H9 (cell line): ENCODE data around the gene BCL2L1. TPM values are rescaled to one million over a fixed set of nuclear protein-coding genes. Genes with fewer than 3 reads are reported as not detected.

Source experiments
- DNase-seq: peaks from one replicate; pipeline ENCODE4 v3.0.0-alpha.2; 2017
- H2AFZ ChIP-seq: one replicate; pipeline ENCODE4 v1.6.1; 2013; ENCODE audit warnings: mild to moderate bottlenecking, low read length, control low read depth, moderate library complexity
- H2AK5ac ChIP-seq: 2 replicates; pipeline ENCODE4 v1.6.1; 2013; ENCODE audit warnings: low read length, control low read depth, mixed read lengths; ENCODE audit not compliant: insufficient read length
- H2BK120ac ChIP-seq: one replicate; pipeline ENCODE4 v1.6.1; 2013; ENCODE audit warnings: low read depth, mild to moderate bottlenecking, low read length, control low read depth, inconsistent platforms; ENCODE audit not compliant: poor library complexity, severe bottlenecking
- H2BK12ac ChIP-seq: 2 replicates; pipeline ENCODE4 v1.6.1; 2013; ENCODE audit warnings: low read length, control low read depth, mixed read lengths, low read depth; ENCODE audit not compliant: insufficient read length
- H2BK15ac ChIP-seq: 2 replicates; pipeline ENCODE4 v1.6.1; 2013; ENCODE audit warnings: low read depth, low read length, control low read depth
- H2BK20ac ChIP-seq: one replicate; pipeline ENCODE4 v1.6.1; 2013; ENCODE audit warnings: low read depth, mild to moderate bottlenecking, low read length, control low read depth, inconsistent platforms; ENCODE audit not compliant: poor library complexity, severe bottlenecking
- H2BK5ac ChIP-seq: 2 replicates; pipeline ENCODE4 v1.6.1; 2013; ENCODE audit warnings: low read length, control low read depth, mixed read lengths; ENCODE audit not compliant: insufficient read length
- H3K14ac ChIP-seq: 2 replicates; pipeline ENCODE4 v1.6.1; 2013; ENCODE audit warnings: low read length, control low read depth; ENCODE audit not compliant: insufficient read depth
- H3K18ac ChIP-seq: 2 replicates; pipeline ENCODE4 v1.6.1; 2013; ENCODE audit warnings: low read depth, mild to moderate bottlenecking, mixed read lengths, low read length, control low read depth; ENCODE audit not compliant: insufficient read length
- H3K23ac ChIP-seq: 2 replicates; pipeline ENCODE4 v1.6.1; 2013; ENCODE audit warnings: low read length, control low read depth, mixed read lengths, low read depth; ENCODE audit not compliant: insufficient read length
- H3K23me2 ChIP-seq: 2 replicates; pipeline ENCODE4 v1.6.1; 2013; ENCODE audit warnings: low read depth, mild to moderate bottlenecking, mixed read lengths, low read length, control low read depth; ENCODE audit not compliant: insufficient read length, poor library complexity, severe bottlenecking
- H3K27ac ChIP-seq: 2 replicates; pipeline ENCODE4 v1.5.1; 2013; ENCODE audit warnings: low read length, control low read depth, mixed read lengths, low read depth; ENCODE audit not compliant: insufficient read length
- H3K27me3 ChIP-seq: 2 replicates; pipeline ENCODE4 v1.6.1; 2013; ENCODE audit warnings: low read length, control low read depth, inconsistent platforms; ENCODE audit not compliant: insufficient read depth
- H3K4ac ChIP-seq: 2 replicates; pipeline ENCODE4 v1.6.1; 2013; ENCODE audit warnings: low read depth, mild to moderate bottlenecking, control low read depth, inconsistent platforms, low read length, moderate library complexity
- H3K4me1 ChIP-seq: 2 replicates; pipeline ENCODE4 v1.6.1; 2013; ENCODE audit warnings: low read length, control low read depth, inconsistent platforms; ENCODE audit not compliant: insufficient read depth
- H3K4me2 ChIP-seq: 2 replicates; pipeline ENCODE4 v1.6.1; 2013; ENCODE audit warnings: low read length, control low read depth, mixed read lengths; ENCODE audit not compliant: insufficient read length, insufficient read depth
- H3K56ac ChIP-seq: 2 replicates; pipeline ENCODE4 v1.6.1; 2013; ENCODE audit warnings: low read depth, mild to moderate bottlenecking, mixed read lengths, low read length, control low read depth; ENCODE audit not compliant: insufficient read length
- H3K79me1 ChIP-seq: 2 replicates; pipeline ENCODE4 v1.6.1; 2013; ENCODE audit warnings: low read depth, mild to moderate bottlenecking, moderate library complexity, low read length, control low read depth, inconsistent platforms; ENCODE audit not compliant: insufficient read depth, poor library complexity, severe bottlenecking
- H3K79me2 ChIP-seq: 2 replicates; pipeline ENCODE4 v1.6.1; 2013; ENCODE audit warnings: low read length, control low read depth, inconsistent platforms; ENCODE audit not compliant: insufficient read depth
- H3K9ac ChIP-seq: 2 replicates; pipeline ENCODE4 v1.6.1; 2013; ENCODE audit warnings: low read length, control low read depth, mixed read lengths; ENCODE audit not compliant: insufficient read length; ENCODE audit errors: extremely low read depth
- H3K9me3 ChIP-seq: one replicate; pipeline ENCODE4 v1.6.1; 2013; ENCODE audit warnings: low read depth, low read length, inconsistent platforms; ENCODE audit not compliant: control insufficient read depth
- H3T11ph ChIP-seq: one replicate; pipeline ENCODE4 v1.6.1; 2013; ENCODE audit warnings: mild to moderate bottlenecking, low read length, control low read depth, inconsistent platforms
- H4K20me1 ChIP-seq: one replicate; pipeline ENCODE4 v1.6.1; 2013; ENCODE audit not compliant: control insufficient read depth, insufficient read length, insufficient read depth
- H4K5ac ChIP-seq: 2 replicates; pipeline ENCODE4 v1.6.1; 2013; ENCODE audit warnings: low read depth, mild to moderate bottlenecking, mixed read lengths, low read length, control low read depth; ENCODE audit not compliant: insufficient read length
- H4K8ac ChIP-seq: replicated peaks from 2 replicates; pipeline ENCODE4 v1.6.1; 2013; ENCODE audit warnings: low read length, control low read depth, mixed read lengths, low read depth; ENCODE audit not compliant: insufficient read length
- H4K91ac ChIP-seq: 2 replicates; pipeline ENCODE4 v1.6.1; 2013; ENCODE audit warnings: low read depth, mild to moderate bottlenecking, moderate library complexity, mixed read lengths, low read length, control low read depth; ENCODE audit not compliant: insufficient read length
- H3K27ac Mint-ChIP-seq, 3 experiments: 2 replicates in 2 of 3; 3 replicates in 1 of 3; pipeline ENCODE4 v1.8.0; 2020 to 2021; ENCODE audit warnings: mixed read lengths in 3 of 3, mild to moderate bottlenecking in 1 of 3, moderate library complexity in 1 of 3
- H3K27me3 Mint-ChIP-seq: 2 replicates; pipeline ENCODE4 v1.8.0; 2021; ENCODE audit warnings: low read depth, mild to moderate bottlenecking, moderate library complexity, mixed read lengths
- H3K36me3 Mint-ChIP-seq, 3 experiments: 2 replicates in 2 of 3; 3 replicates in 1 of 3; pipeline ENCODE4 v1.8.0; 2020 to 2021; ENCODE audit warnings: low read depth in 3 of 3, mixed read lengths in 3 of 3; ENCODE audit not compliant: insufficient read depth in 1 of 3
- H3K4me1 Mint-ChIP-seq, 2 experiments: 2 replicates each; pipeline ENCODE4 v1.8.0; 2020; ENCODE audit warnings: mixed read lengths in 2 of 2
- H3K4me3 Mint-ChIP-seq, 2 experiments: 2 replicates in 1 of 2; 3 replicates in 1 of 2; pipeline ENCODE4 v1.8.0; 2020 to 2021; ENCODE audit warnings: mild to moderate bottlenecking in 2 of 2, mixed read lengths in 2 of 2, moderate library complexity in 1 of 2
- H3K9me3 Mint-ChIP-seq, 2 experiments: 2 replicates in 1 of 2; 3 replicates in 1 of 2; pipeline ENCODE4 v1.8.0; 2020; ENCODE audit warnings: mild to moderate bottlenecking in 2 of 2, mixed read lengths in 2 of 2, moderate library complexity in 1 of 2
- WGBS: extraction: QIAGEN DNeasy Blood & Tissue Kit; methylation state at CpG from one replicate; pipeline ENCODE4 v1.1.7; 2013; ENCODE audit warnings: missing lambda C conversion rate, low lambda C conversion rate, mixed read lengths; ENCODE audit not compliant: insufficient read length; ENCODE audit errors: extremely low coverage; 5-methylcytosine and 5-hydroxymethylcytosine counted together
- total RNA-seq: library from RNA; stranded (reverse); gene quantifications from 2 replicates; pipeline ENCODE4 v1.2.1, GENCODE V29; 2021
- TF ChIP-seq, protein P1 (sequence below): fragments of 200-600 bp; sonication (generic); conservative IDR thresholded peaks from 3 replicates; pipeline ENCODE4 v1.8.0; 2021; ENCODE audit warnings: antibody characterized with exemption, mild to moderate bottlenecking

Gene BCL2L1
- total RNA-seq, 1 experiment from 2014 or later = 105 TPM

DNA sequence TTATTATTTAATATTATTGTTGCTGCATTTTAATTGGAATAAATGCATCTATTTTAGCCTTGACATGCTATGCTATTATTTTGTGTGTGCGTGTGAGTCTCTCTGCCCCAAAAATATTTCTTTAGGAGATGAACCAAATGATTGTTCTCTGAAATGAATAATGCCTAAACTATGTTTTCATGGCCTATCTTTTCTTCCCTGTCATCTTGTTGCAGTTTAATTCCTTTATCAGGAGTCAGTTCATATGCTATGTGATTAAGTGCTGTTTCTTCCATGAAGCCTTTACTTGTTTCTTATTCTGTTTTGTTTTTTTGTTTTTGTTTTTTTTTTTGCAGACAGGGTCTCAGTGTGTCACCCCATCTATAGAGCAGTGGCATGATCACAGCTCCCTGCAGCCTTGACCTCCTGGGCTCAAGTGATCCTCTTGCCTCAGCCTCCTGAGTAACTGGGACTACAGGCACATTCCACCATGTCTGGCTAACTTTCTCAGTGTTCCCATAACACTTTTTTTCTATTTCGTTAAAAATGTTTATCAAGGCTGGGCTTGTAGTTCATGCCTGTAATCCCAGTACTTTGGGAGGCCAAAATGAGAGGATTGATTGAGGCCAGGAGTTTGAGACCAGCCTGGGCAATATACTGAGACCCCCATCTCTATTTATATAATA is 42.1 kb upstream of the BCL2L1 start:
- Mint-ChIP-seq H3K36me3 (peaks cover 48 to 85% (median 83%) of the 10 kb centered on the region in 3 experiments), H3K9me3 (no peaks in the 10 kb centered on the region), H3K4me1 (peaks cover 7 to 8% of the 10 kb centered on the region in 2 experiments), H3K27ac (peak overlapping the region in 1 of 3 experiments; percentile 59; a peak in 1 of 7 replicates), H3K4me3 (no peak overlapping the region), H3K27me3 (no peaks in the 10 kb centered on the region)
- no peak overlapping the region for H3T11ph ChIP-seq
- H3K27ac ChIP-seq = no peak overlapping the region
- no peak for DNase-seq
- no peak overlapping the region for H3K4me2 ChIP-seq
- H3K9ac ChIP-seq = no peak overlapping the region
- H2AK5ac ChIP-seq = no peak overlapping the region
- no peak overlapping the region for H4K91ac ChIP-seq
- H4K8ac ChIP-seq = no peak overlapping the region
- no peak overlapping the region for H2BK5ac ChIP-seq
- H3K27me3 ChIP-seq = no peaks in the 10 kb centered on the region
- no peak overlapping the region for H3K18ac ChIP-seq
- H3K56ac ChIP-seq = no peak overlapping the region
- TF ChIP-seq, protein P1, sequence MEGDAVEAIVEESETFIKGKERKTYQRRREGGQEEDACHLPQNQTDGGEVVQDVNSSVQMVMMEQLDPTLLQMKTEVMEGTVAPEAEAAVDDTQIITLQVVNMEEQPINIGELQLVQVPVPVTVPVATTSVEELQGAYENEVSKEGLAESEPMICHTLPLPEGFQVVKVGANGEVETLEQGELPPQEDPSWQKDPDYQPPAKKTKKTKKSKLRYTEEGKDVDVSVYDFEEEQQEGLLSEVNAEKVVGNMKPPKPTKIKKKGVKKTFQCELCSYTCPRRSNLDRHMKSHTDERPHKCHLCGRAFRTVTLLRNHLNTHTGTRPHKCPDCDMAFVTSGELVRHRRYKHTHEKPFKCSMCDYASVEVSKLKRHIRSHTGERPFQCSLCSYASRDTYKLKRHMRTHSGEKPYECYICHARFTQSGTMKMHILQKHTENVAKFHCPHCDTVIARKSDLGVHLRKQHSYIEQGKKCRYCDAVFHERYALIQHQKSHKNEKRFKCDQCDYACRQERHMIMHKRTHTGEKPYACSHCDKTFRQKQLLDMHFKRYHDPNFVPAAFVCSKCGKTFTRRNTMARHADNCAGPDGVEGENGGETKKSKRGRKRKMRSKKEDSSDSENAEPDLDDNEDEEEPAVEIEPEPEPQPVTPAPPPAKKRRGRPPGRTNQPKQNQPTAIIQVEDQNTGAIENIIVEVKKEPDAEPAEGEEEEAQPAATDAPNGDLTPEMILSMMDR = no peak
- H3K4ac ChIP-seq = no peak overlapping the region
- H2BK120ac ChIP-seq = no peak overlapping the region
- H3K14ac ChIP-seq = no peak overlapping the region
- no peaks in the 10 kb centered on the region for H3K4me1 ChIP-seq
- no peak overlapping the region for H3K23ac ChIP-seq
- H3K23me2 ChIP-seq = no peaks in the 10 kb centered on the region
- no peak overlapping the region for H2BK15ac ChIP-seq
- no peaks in the 10 kb centered on the region for H3K79me1 ChIP-seq
- WGBS = no CpG with 5 or more reads among the region's 2 CpGs
- H3K9me3 ChIP-seq = no peaks in the 10 kb centered on the region
- H3K79me2 ChIP-seq = no peaks in the 10 kb centered on the region
- no peak overlapping the region for H4K5ac ChIP-seq
- no peak overlapping the region for H2BK20ac ChIP-seq
- no peaks in the 10 kb centered on the region for H4K20me1 ChIP-seq
- H2BK12ac ChIP-seq = no peak overlapping the region
- no peak overlapping the region for H2AFZ ChIP-seq
